ENCODE results near the gene QRSL1. TPM values are rescaled to one million over a fixed set of nuclear protein-coding genes. Genes with fewer than 3 reads are reported as not detected.

The QRSL1 gene
- total RNA-seq, 2 experiments from 2014 or later, result 13.2 to 13.9 TPM

DNA sequence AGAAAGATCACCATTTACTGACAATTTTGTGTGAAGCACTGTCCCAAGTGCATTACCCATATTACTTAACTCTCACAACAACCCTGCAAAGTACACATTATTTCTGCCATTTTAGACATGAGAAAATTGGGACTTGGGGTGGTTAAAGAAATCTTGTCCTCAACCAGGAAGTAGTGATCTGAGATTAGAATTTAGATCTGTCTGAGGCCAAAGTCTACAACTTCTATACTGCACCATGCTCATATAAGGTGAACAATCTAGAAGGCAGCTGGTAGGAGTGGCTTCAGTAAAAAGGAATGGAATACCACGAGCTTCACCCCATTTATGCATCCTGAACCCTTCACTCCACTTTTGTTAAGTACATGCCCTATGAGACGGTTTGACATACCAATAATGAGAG is 87.6 kb downstream of the QRSL1 start:
- H3K27me3 Mint-ChIP-seq, result peaks cover 7% of the 10 kb centered on the region
- no peak for DNase-seq
- intact Hi-C loops (cut with micrococcal nuclease), result no loop called here
- CTCF ChIA-PET, result no interaction called here
- no peak overlapping the region for H3K27ac Mint-ChIP-seq
- no peaks in the 10 kb centered on the region for H3K9me3 Mint-ChIP-seq
- H3K4me3 Mint-ChIP-seq, result no peak overlapping the region
- no peaks in the 10 kb centered on the region for H3K4me1 Mint-ChIP-seq (ENCODE audit: low read depth)
- H3K36me3 Mint-ChIP-seq, result no peaks in the 10 kb centered on the region
- POLR2A ChIA-PET, result no interaction called here

Other genes starting within 250 kb of the QRSL1 start
- 1 to 10 TPM; 8.0 to 8.5 TPM for gene RTN4IP1, start 80 bp upstream of the QRSL1 start, total RNA-seq

Measured in activated CD4-positive, alpha-beta memory T cell treated with anti-CD3 and anti-CD28 coated beads for 36 hours (primary cell).